Coronary artery (tissue), 2 donors: ENCODE measurements around the gene FARP2.
"Not testable (repeated sequence)": the region's sequence is repeated elsewhere in the genome, so short reads cannot be mapped to it uniquely, and the experiment has no call there.

ENCODE experiments used
- DNase-seq: peaks from one replicate; pipeline ENCODE4 v3.0.0-alpha.2; 2017; ENCODE audit warnings: low spot score
- H3K27ac ChIP-seq, 2 donors: fragments of 200-600 bp; sonication (generic); one replicate each; pipeline ENCODE4 v1.5.1; 2016 to 2019
- H3K4me3 ChIP-seq: fragments of 200-600 bp; sonication (generic); 2 replicates; pipeline ENCODE4 v1.5.1; 2016; ENCODE audit warnings: mild to moderate bottlenecking, moderate library complexity
- CTCF ChIP-seq: fragments of 200-600 bp; sonication (generic); IDR thresholded peaks from one replicate; pipeline ENCODE4 v1.5.1; 2019; ENCODE audit warnings: antibody characterized with exemption

Gene FARP2

GRCh38 chr2:241376808-241377207, 20.7 kb downstream of the FARP2 start:
- Histone ChIP-seq H3K27ac (no peak overlapping the region), H3K4me3 (no peak overlapping the region)
- no peak for DNase-seq
- no peak for TF ChIP-seq CTCF

- peak overlapping the region; percentile 73 to 90 for H3K27ac ChIP-seq
- no peak for TF ChIP-seq CTCF
Observed at GRCh38 chr2:241378816-241379215, 22.7 kb downstream of the FARP2 start.

GRCh38 chr2:241379481-241380480, 23.7 kb downstream of the FARP2 start:
- no peak for TF ChIP-seq CTCF
- Histone ChIP-seq H3K27ac (peak overlapping the region; percentile 73 to 90), H3K4me3 (peak overlapping the region; percentile 18)
- DNase-seq, result no peak

More at GRCh38 chr2:241378816-241379215, 22.7 kb downstream of the FARP2 start:
- no peak for DNase-seq
- H3K4me3 ChIP-seq, result peak overlapping the region; percentile 18

DNA sequence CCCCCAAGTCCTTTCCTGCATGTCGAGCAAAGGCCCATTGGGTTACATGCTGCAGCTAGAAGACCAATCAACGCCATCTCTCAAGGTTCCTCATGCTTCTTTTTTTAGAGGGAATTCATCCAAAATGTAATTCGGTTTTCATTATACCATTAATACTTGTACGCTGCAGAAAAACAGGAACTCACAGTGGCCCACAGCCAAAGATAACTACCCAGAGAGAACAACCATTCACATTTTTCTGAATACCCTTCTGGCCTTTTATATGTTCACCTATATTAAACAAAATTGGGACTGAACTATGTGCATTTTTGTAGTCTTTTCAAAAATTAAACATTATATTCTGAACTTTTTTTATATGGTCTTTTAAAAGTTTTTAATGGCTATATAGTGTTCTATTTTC, 25.8 kb downstream of the FARP2 start:
- no peak for TF ChIP-seq CTCF
- no peak for DNase-seq
- Histone ChIP-seq H3K4me3 (no peak overlapping the region), H3K27ac (no peak overlapping the region)

DNA sequence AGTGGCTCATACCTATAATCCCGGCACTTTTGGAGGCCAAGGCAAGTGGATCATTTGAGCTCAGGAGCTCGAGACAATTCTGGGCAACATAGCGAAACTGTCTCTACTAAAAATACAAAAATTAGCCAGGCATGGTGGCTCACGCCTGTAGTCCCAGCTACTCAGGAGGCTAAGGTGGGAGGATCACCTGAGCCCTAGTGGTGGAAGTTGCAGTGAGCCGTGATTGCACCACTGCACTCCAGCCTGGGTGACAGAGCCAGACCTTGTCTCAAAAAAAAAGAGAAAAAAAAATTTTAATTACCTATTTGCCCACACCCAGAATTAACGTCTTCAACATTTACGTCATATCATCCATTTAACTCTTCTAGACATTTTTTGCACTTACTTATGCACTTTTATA, 29.4 kb downstream of the FARP2 start:
- H3K27ac ChIP-seq, DNase-seq, H3K4me3 ChIP-seq: not testable (repeated sequence)

DNA sequence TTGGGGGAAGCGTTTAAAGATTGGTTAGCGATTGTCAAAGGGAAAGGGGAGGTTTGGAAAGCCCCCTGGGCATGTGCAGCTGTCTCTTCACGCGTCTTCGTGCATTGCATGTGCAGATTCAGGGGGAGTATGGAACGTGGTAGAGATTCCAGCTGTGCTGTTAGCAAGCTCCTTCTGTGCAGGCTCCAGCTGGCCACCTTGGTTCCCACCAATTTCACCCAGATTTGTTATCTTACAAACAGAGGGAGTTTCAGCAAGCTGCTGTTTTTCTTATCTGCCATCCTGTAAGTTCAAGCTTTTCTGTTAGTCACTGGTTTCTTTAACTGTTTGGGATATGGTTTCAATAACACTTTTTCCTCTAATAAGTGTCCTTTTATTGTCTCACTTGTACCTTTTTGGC, 30.4 kb downstream of the FARP2 start:
- TF ChIP-seq CTCF, result no peak
- Histone ChIP-seq H3K4me3 (no peak overlapping the region), H3K27ac (no peak overlapping the region)
- DNase-seq, result no peak

DNA sequence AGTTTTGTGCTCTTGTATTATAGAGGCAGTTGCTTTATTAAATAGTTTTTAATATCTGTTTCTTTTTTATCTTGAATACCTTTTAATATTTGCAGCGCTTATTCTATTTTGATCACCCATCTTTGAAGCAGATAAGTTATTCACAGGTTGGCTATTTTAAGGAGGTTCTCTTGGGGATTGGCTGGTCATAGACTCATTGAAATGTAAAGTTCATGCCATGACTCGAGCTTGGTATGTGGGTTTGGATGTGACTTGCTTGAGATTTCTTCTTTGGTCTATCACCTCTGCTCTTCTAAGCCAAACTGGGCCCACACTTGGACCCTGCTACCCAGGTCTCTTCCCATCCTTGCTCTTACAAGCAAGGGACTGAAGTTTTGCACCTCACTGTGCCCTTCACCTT, 33.6 kb downstream of the FARP2 start:
- Histone ChIP-seq H3K27ac (no peak overlapping the region), H3K4me3 (no peak overlapping the region)
- DNase-seq, result no peak
- TF ChIP-seq CTCF, result no peak
